ENCODE measurements around the gene ANO6. TPM values are rescaled to one million over a fixed set of nuclear protein-coding genes. Genes with fewer than 3 reads are reported as not detected.
A peak's percentile ranks its signal among the peaks of the same experiment; 100 is the strongest.
"Not testable (repeated sequence)": the region's sequence is repeated elsewhere in the genome, so short reads cannot be mapped to it uniquely, and the experiment has no call there.

ANO6 gene
- total and polyA plus RNA-seq, 2 of the 4 experiments (the other 2 are of a cell fraction), result 21.6 to 41.0 TPM

GRCh38 chr12:45235087-45236025 is 19.5 kb downstream of the ANO6 start:
- peak overlapping the region; percentile 70 for H3K9ac ChIP-seq (ENCODE audit: low read depth, low read length)
- no TSS peak for BruUV-seq (replicated peaks)
- peak overlapping the region; percentile 93 for H3K18ac ChIP-seq (ENCODE audit: low read depth, low read length)
- H3K56ac ChIP-seq (ENCODE audit: extremely low read depth, insufficient read depth, low read length), result peak overlapping the region; percentile 90
- no peak overlapping the region for H3K4me3 ChIP-seq (ENCODE audit: insufficient read depth, low read depth, low read length)
- H3K36me3 ChIP-seq (ENCODE audit: control insufficient read depth, insufficient read depth, low read length), result no peaks in the 10 kb centered on the region
- peaks cover 21 to 42% of the 10 kb centered on the region in 2 experiments for H3K79me1 ChIP-seq (ENCODE audit: low read depth in 1 of 2, low read length in 2 of 2)
- H2BK20ac ChIP-seq (ENCODE audit: low read depth, low read length), result peak overlapping the region; percentile 93
- intact Hi-C loops (cut with micrococcal nuclease) (no loop called here), in situ Hi-C loops (cut with MboI; ENCODE audit: low sequenced_read_pairs) (no loop called here), dilution Hi-C loops (cut with HindIII; ENCODE audit: low sequenced_read_pairs, unreplicated experiment) (no loop called here)
- peak overlapping the region; percentile 94 for H4K91ac ChIP-seq (ENCODE audit: insufficient read depth, low read depth, low read length)
- H3K9me1 ChIP-seq (ENCODE audit: insufficient read depth, low read length), result peaks cover 13% of the 10 kb centered on the region
- no peaks in the 10 kb centered on the region for H3K9me3 ChIP-seq (ENCODE audit: control insufficient read depth, insufficient read depth, low read length)
- H3K4me2 ChIP-seq (ENCODE audit: low read depth, low read length), result peak overlapping the region; percentile 63
- H2AK9ac ChIP-seq (replicated peaks; ENCODE audit: low read depth, low read length, poor library complexity), result no peak overlapping the region
- peak overlapping the region; percentile 97 for H3K4ac ChIP-seq (ENCODE audit: low read depth, low read length)
- H3K4me1 ChIP-seq (ENCODE audit: control insufficient read depth, insufficient read depth, low read length), result peaks cover 19% of the 10 kb centered on the region
- DNase-seq (peak; percentile 69), ATAC-seq (ENCODE audit: low read depth) (peak; percentile 19)
- H3K23ac ChIP-seq (ENCODE audit: low read depth, low read length), result peak overlapping the region; percentile 95
- peak overlapping the region; percentile 88 for H2AK5ac ChIP-seq (ENCODE audit: low read depth, low read length)
- peak overlapping the region; percentile 4 for H2AFZ ChIP-seq (replicated peaks; ENCODE audit: low read length, poor library complexity)
- peak overlapping the region; percentile 96 for H2BK5ac ChIP-seq (ENCODE audit: low read depth, low read length, poor library complexity, severe bottlenecking)
- no peaks in the 10 kb centered on the region for H3K27me3 ChIP-seq (ENCODE audit: control insufficient read depth, insufficient read depth, low read length)
- WGBS, 2 experiments (ENCODE audit: extremely low coverage in 2 of 2, insufficient read length in 1 of 2), result 40% methylated on average over 1 of the region's 4 CpGs; no CpG with 5 or more reads in 1 of the 2 experiments
- H4K5ac ChIP-seq (ENCODE audit: low read depth, low read length), result peak overlapping the region; percentile 43
- ChIA-PET POLR2A (ENCODE audit: unreplicated experiment) (interaction anchor here (0.6 kb wide), 1 partner anchor 25 kb away, joined by 3 read pairs; no protein-coding TSS in a partner anchor), CTCF (interaction anchor here (0.5 to 0.9 kb wide), 5 partner anchors 13 to 736 kb away, joined by 3 to 4 read pairs (median 3); no protein-coding TSS in a partner anchor)
- peak overlapping the region; percentile 95 for H2BK15ac ChIP-seq (ENCODE audit: low read depth, low read length)
- 0 out of 2 replicates have a peak, but pooled peaks have one; percentile 14 for TF ChIP-seq FOS (IDR thresholded peaks at IDR 0.05; ENCODE audit: low read depth, low read length)
- TF ChIP-seq MAFK (IDR thresholded peaks at IDR 0.05; ENCODE audit: low read depth, low read length), result no peak
- H4K8ac ChIP-seq (ENCODE audit: low read depth in 2 of 2, low read length in 2 of 2), result peak overlapping the region; percentile 73 to 76
- peak overlapping the region; percentile 96 for H2BK120ac ChIP-seq (ENCODE audit: low read depth, low read length)
- H4K20me1 ChIP-seq (ENCODE audit: insufficient read depth, low read length), result peaks cover 11% of the 10 kb centered on the region; the same call in 1 of the 2 replicates
- peak overlapping the region; percentile 88 for H3K27ac ChIP-seq (ENCODE audit: insufficient read depth, low read length)
- peak overlapping the region; percentile 88 for H3K14ac ChIP-seq (replicated peaks; ENCODE audit: low read depth, low read length)

- Histone ChIP-seq H3K79me1 (ENCODE audit: low read depth in 1 of 2, low read length in 2 of 2) (peaks cover 21 to 38% of the 10 kb centered on the region in 2 experiments), H3K4me1 (ENCODE audit: control insufficient read depth, insufficient read depth, low read length) (peaks cover 19% of the 10 kb centered on the region), H4K20me1 (ENCODE audit: insufficient read depth, low read length) (peaks cover 11% of the 10 kb centered on the region; the same call in 1 of the 2 replicates), H3K9me1 (ENCODE audit: insufficient read depth, low read length) (peaks cover 13% of the 10 kb centered on the region)
- H3K36me3 ChIP-seq (ENCODE audit: control insufficient read depth, insufficient read depth, low read length); dilution Hi-C loops (cut with HindIII; ENCODE audit: low sequenced_read_pairs, unreplicated experiment); BruUV-seq (replicated peaks); H2AK5ac ChIP-seq (ENCODE audit: low read depth, low read length); H2AK9ac ChIP-seq (replicated peaks; ENCODE audit: low read depth, low read length, poor library complexity); POLR2A ChIA-PET (ENCODE audit: unreplicated experiment); H4K5ac ChIP-seq (ENCODE audit: low read depth, low read length); H2BK5ac ChIP-seq (ENCODE audit: low read depth, low read length, poor library complexity, severe bottlenecking); H2BK120ac ChIP-seq (ENCODE audit: low read depth, low read length); H2AFZ ChIP-seq (replicated peaks; ENCODE audit: low read length, poor library complexity); H2BK15ac ChIP-seq (ENCODE audit: low read depth, low read length); H3K56ac ChIP-seq (ENCODE audit: extremely low read depth, insufficient read depth, low read length); H3K4me2 ChIP-seq (ENCODE audit: low read depth, low read length); H4K8ac ChIP-seq (ENCODE audit: low read depth in 2 of 2, low read length in 2 of 2); H3K27ac ChIP-seq (ENCODE audit: insufficient read depth, low read length); H3K27me3 ChIP-seq (ENCODE audit: control insufficient read depth, insufficient read depth, low read length); intact Hi-C loops (cut with micrococcal nuclease); in situ Hi-C loops (cut with MboI; ENCODE audit: low sequenced_read_pairs); H3K14ac ChIP-seq (replicated peaks; ENCODE audit: low read depth, low read length); H3K9ac ChIP-seq (ENCODE audit: low read depth, low read length); H3K23ac ChIP-seq (ENCODE audit: low read depth, low read length); H3K9me3 ChIP-seq (ENCODE audit: control insufficient read depth, insufficient read depth, low read length); H3K4me3 ChIP-seq (ENCODE audit: insufficient read depth, low read depth, low read length); H3K18ac ChIP-seq (ENCODE audit: low read depth, low read length); H4K91ac ChIP-seq (ENCODE audit: insufficient read depth, low read depth, low read length); CTCF ChIA-PET; ATAC-seq (ENCODE audit: low read depth); H3K4ac ChIP-seq (ENCODE audit: low read depth, low read length); DNase-seq; H2BK20ac ChIP-seq (ENCODE audit: low read depth, low read length): not testable (repeated sequence)
- no CpG with 5 or more reads among the region's 2 CpGs for WGBS, 2 experiments (ENCODE audit: extremely low coverage in 2 of 2, insufficient read length in 1 of 2)
These were observed 20.5 kb downstream of the ANO6 start for GRCh38 chr12:45236383-45236782.

Measured in IMR-90 (cell line).